H9 (cell line): Measurements from ENCODE around the gene NKD2. TPM values are rescaled to one million over a fixed set of nuclear protein-coding genes. Genes with fewer than 3 reads are reported as not detected.

Source experiments
- DNase-seq: peaks from one replicate; pipeline ENCODE4 v3.0.0-alpha.2; 2017
- H2AFZ ChIP-seq: one replicate; pipeline ENCODE4 v1.6.1; 2013; ENCODE audit warnings: mild to moderate bottlenecking, low read length, control low read depth, moderate library complexity
- H2AK5ac ChIP-seq: 2 replicates; pipeline ENCODE4 v1.6.1; 2013; ENCODE audit warnings: low read length, control low read depth, mixed read lengths; ENCODE audit not compliant: insufficient read length
- H2BK120ac ChIP-seq: one replicate; pipeline ENCODE4 v1.6.1; 2013; ENCODE audit warnings: low read depth, mild to moderate bottlenecking, low read length, control low read depth, inconsistent platforms; ENCODE audit not compliant: poor library complexity, severe bottlenecking
- H2BK12ac ChIP-seq: 2 replicates; pipeline ENCODE4 v1.6.1; 2013; ENCODE audit warnings: low read length, control low read depth, mixed read lengths, low read depth; ENCODE audit not compliant: insufficient read length
- H2BK15ac ChIP-seq: 2 replicates; pipeline ENCODE4 v1.6.1; 2013; ENCODE audit warnings: low read depth, low read length, control low read depth
- H2BK20ac ChIP-seq: one replicate; pipeline ENCODE4 v1.6.1; 2013; ENCODE audit warnings: low read depth, mild to moderate bottlenecking, low read length, control low read depth, inconsistent platforms; ENCODE audit not compliant: poor library complexity, severe bottlenecking
- H2BK5ac ChIP-seq: 2 replicates; pipeline ENCODE4 v1.6.1; 2013; ENCODE audit warnings: low read length, control low read depth, mixed read lengths; ENCODE audit not compliant: insufficient read length
- H3K14ac ChIP-seq: 2 replicates; pipeline ENCODE4 v1.6.1; 2013; ENCODE audit warnings: low read length, control low read depth; ENCODE audit not compliant: insufficient read depth
- H3K18ac ChIP-seq: 2 replicates; pipeline ENCODE4 v1.6.1; 2013; ENCODE audit warnings: low read depth, mild to moderate bottlenecking, mixed read lengths, low read length, control low read depth; ENCODE audit not compliant: insufficient read length
- H3K23ac ChIP-seq: 2 replicates; pipeline ENCODE4 v1.6.1; 2013; ENCODE audit warnings: low read length, control low read depth, mixed read lengths, low read depth; ENCODE audit not compliant: insufficient read length
- H3K23me2 ChIP-seq: 2 replicates; pipeline ENCODE4 v1.6.1; 2013; ENCODE audit warnings: low read depth, mild to moderate bottlenecking, mixed read lengths, low read length, control low read depth; ENCODE audit not compliant: insufficient read length, poor library complexity, severe bottlenecking
- H3K27ac ChIP-seq: 2 replicates; pipeline ENCODE4 v1.5.1; 2013; ENCODE audit warnings: low read length, control low read depth, mixed read lengths, low read depth; ENCODE audit not compliant: insufficient read length
- H3K27me3 ChIP-seq: 2 replicates; pipeline ENCODE4 v1.6.1; 2013; ENCODE audit warnings: low read length, control low read depth, inconsistent platforms; ENCODE audit not compliant: insufficient read depth
- H3K4ac ChIP-seq: 2 replicates; pipeline ENCODE4 v1.6.1; 2013; ENCODE audit warnings: low read depth, mild to moderate bottlenecking, control low read depth, inconsistent platforms, low read length, moderate library complexity
- H3K4me1 ChIP-seq: 2 replicates; pipeline ENCODE4 v1.6.1; 2013; ENCODE audit warnings: low read length, control low read depth, inconsistent platforms; ENCODE audit not compliant: insufficient read depth
- H3K4me2 ChIP-seq: 2 replicates; pipeline ENCODE4 v1.6.1; 2013; ENCODE audit warnings: low read length, control low read depth, mixed read lengths; ENCODE audit not compliant: insufficient read length, insufficient read depth
- H3K56ac ChIP-seq: 2 replicates; pipeline ENCODE4 v1.6.1; 2013; ENCODE audit warnings: low read depth, mild to moderate bottlenecking, mixed read lengths, low read length, control low read depth; ENCODE audit not compliant: insufficient read length
- H3K79me1 ChIP-seq: 2 replicates; pipeline ENCODE4 v1.6.1; 2013; ENCODE audit warnings: low read depth, mild to moderate bottlenecking, moderate library complexity, low read length, control low read depth, inconsistent platforms; ENCODE audit not compliant: insufficient read depth, poor library complexity, severe bottlenecking
- H3K79me2 ChIP-seq: 2 replicates; pipeline ENCODE4 v1.6.1; 2013; ENCODE audit warnings: low read length, control low read depth, inconsistent platforms; ENCODE audit not compliant: insufficient read depth
- H3K9ac ChIP-seq: 2 replicates; pipeline ENCODE4 v1.6.1; 2013; ENCODE audit warnings: low read length, control low read depth, mixed read lengths; ENCODE audit not compliant: insufficient read length; ENCODE audit errors: extremely low read depth
- H3K9me3 ChIP-seq: one replicate; pipeline ENCODE4 v1.6.1; 2013; ENCODE audit warnings: low read depth, low read length, inconsistent platforms; ENCODE audit not compliant: control insufficient read depth
- H3T11ph ChIP-seq: one replicate; pipeline ENCODE4 v1.6.1; 2013; ENCODE audit warnings: mild to moderate bottlenecking, low read length, control low read depth, inconsistent platforms
- H4K20me1 ChIP-seq: one replicate; pipeline ENCODE4 v1.6.1; 2013; ENCODE audit not compliant: control insufficient read depth, insufficient read length, insufficient read depth
- H4K5ac ChIP-seq: 2 replicates; pipeline ENCODE4 v1.6.1; 2013; ENCODE audit warnings: low read depth, mild to moderate bottlenecking, mixed read lengths, low read length, control low read depth; ENCODE audit not compliant: insufficient read length
- H4K8ac ChIP-seq: replicated peaks from 2 replicates; pipeline ENCODE4 v1.6.1; 2013; ENCODE audit warnings: low read length, control low read depth, mixed read lengths, low read depth; ENCODE audit not compliant: insufficient read length
- H4K91ac ChIP-seq: 2 replicates; pipeline ENCODE4 v1.6.1; 2013; ENCODE audit warnings: low read depth, mild to moderate bottlenecking, moderate library complexity, mixed read lengths, low read length, control low read depth; ENCODE audit not compliant: insufficient read length
- H3K27ac Mint-ChIP-seq, 3 experiments: 2 replicates in 2 of 3; 3 replicates in 1 of 3; pipeline ENCODE4 v1.8.0; 2020 to 2021; ENCODE audit warnings: mixed read lengths in 3 of 3, mild to moderate bottlenecking in 1 of 3, moderate library complexity in 1 of 3
- H3K27me3 Mint-ChIP-seq: 2 replicates; pipeline ENCODE4 v1.8.0; 2021; ENCODE audit warnings: low read depth, mild to moderate bottlenecking, moderate library complexity, mixed read lengths
- H3K36me3 Mint-ChIP-seq, 3 experiments: 2 replicates in 2 of 3; 3 replicates in 1 of 3; pipeline ENCODE4 v1.8.0; 2020 to 2021; ENCODE audit warnings: low read depth in 3 of 3, mixed read lengths in 3 of 3; ENCODE audit not compliant: insufficient read depth in 1 of 3
- H3K4me1 Mint-ChIP-seq, 2 experiments: 2 replicates each; pipeline ENCODE4 v1.8.0; 2020; ENCODE audit warnings: mixed read lengths in 2 of 2
- H3K4me3 Mint-ChIP-seq, 2 experiments: 2 replicates in 1 of 2; 3 replicates in 1 of 2; pipeline ENCODE4 v1.8.0; 2020 to 2021; ENCODE audit warnings: mild to moderate bottlenecking in 2 of 2, mixed read lengths in 2 of 2, moderate library complexity in 1 of 2
- H3K9me3 Mint-ChIP-seq, 2 experiments: 2 replicates in 1 of 2; 3 replicates in 1 of 2; pipeline ENCODE4 v1.8.0; 2020; ENCODE audit warnings: mild to moderate bottlenecking in 2 of 2, mixed read lengths in 2 of 2, moderate library complexity in 1 of 2
- CTCF ChIP-seq: fragments of 200-600 bp; sonication (generic); conservative IDR thresholded peaks from 3 replicates; pipeline ENCODE4 v1.8.0; 2021; ENCODE audit warnings: antibody characterized with exemption, mild to moderate bottlenecking
- WGBS: extraction: QIAGEN DNeasy Blood & Tissue Kit; methylation state at CpG from one replicate; pipeline ENCODE4 v1.1.7; 2013; ENCODE audit warnings: missing lambda C conversion rate, low lambda C conversion rate, mixed read lengths; ENCODE audit not compliant: insufficient read length; ENCODE audit errors: extremely low coverage; 5-methylcytosine and 5-hydroxymethylcytosine counted together
- total RNA-seq: library from RNA; stranded (reverse); gene quantifications from 2 replicates; pipeline ENCODE4 v1.2.1, GENCODE V29; 2021

NKD2 gene
- total RNA-seq, 1 experiment from 2014 or later, result 7.3 TPM

DNA sequence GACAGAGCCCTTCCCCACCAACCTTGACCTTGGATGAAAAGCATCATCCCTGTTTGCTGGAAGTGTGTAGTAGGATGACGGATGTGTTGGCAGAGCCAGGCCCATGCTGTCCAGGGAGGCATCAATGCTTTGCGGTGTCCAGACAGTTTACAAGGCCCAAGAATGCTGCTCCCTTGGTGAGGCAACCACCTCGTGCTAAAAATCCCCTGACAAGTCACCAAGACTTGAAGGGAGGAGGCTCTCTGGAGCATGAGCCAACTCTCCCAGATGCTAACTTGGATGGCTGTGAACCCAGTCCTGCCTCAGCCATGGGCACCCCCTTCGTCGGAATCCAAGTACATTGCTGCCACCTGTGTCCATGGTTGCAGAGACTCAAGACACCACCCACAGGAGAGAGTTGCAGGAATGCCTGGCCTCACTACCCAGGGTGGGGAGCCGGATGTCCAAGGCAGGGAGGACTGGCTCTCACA is 9.5 kb upstream of the NKD2 start:
- no peak overlapping the region for H3K4ac ChIP-seq
- no peak overlapping the region for H4K91ac ChIP-seq
- Mint-ChIP-seq H3K9me3 (no peaks in the 10 kb centered on the region), H3K36me3 (no peaks in the 10 kb centered on the region), H3K4me1 (peaks cover 6 to 7% of the 10 kb centered on the region in 2 experiments), H3K27me3 (peaks cover 35% of the 10 kb centered on the region), H3K4me3 (no peak overlapping the region), H3K27ac (no peak overlapping the region; a peak in 1 of 7 replicates)
- no peak overlapping the region for H4K5ac ChIP-seq
- H3K9ac ChIP-seq, result no peak overlapping the region
- no peak overlapping the region for H2AFZ ChIP-seq
- H2BK20ac ChIP-seq, result no peak overlapping the region
- no peak overlapping the region for H3K14ac ChIP-seq
- no CpG with 5 or more reads among the region's 6 CpGs for WGBS
- peaks cover 4% of the 10 kb centered on the region; the same call in 1 of the 2 replicates for H3K27me3 ChIP-seq
- H2BK5ac ChIP-seq, result no peak overlapping the region
- no peak overlapping the region for H3K4me2 ChIP-seq
- H2AK5ac ChIP-seq, result no peak overlapping the region
- no peak overlapping the region for H3K23ac ChIP-seq
- peaks cover under 1% of the 10 kb centered on the region for H3K23me2 ChIP-seq
- H3K18ac ChIP-seq, result no peak overlapping the region
- no peak overlapping the region for H3T11ph ChIP-seq
- peaks cover 2% of the 10 kb centered on the region for H4K20me1 ChIP-seq
- H2BK12ac ChIP-seq, result no peak overlapping the region
- no peak overlapping the region for H3K56ac ChIP-seq
- no peak overlapping the region for H2BK120ac ChIP-seq
- no peaks in the 10 kb centered on the region for H3K4me1 ChIP-seq
- TF ChIP-seq CTCF, result no peak
- no peak overlapping the region for H3K27ac ChIP-seq
- no peak for DNase-seq
- no peaks in the 10 kb centered on the region for H3K79me2 ChIP-seq
- H3K9me3 ChIP-seq, result no peaks in the 10 kb centered on the region
- no peaks in the 10 kb centered on the region for H3K79me1 ChIP-seq
- no peak overlapping the region for H4K8ac ChIP-seq
- no peak overlapping the region for H2BK15ac ChIP-seq
